H1 (cell line): ENCODE measurements around the gene ALG1. TPM values are rescaled to one million over a fixed set of nuclear protein-coding genes. Genes with fewer than 3 reads are reported as not detected.
A peak's percentile ranks its signal among the peaks of the same experiment; 100 is the strongest.

ENCODE experiments used
- CTCF ChIA-PET: fragments of 300-600 bp; sonication (Branson Sonifier 250); formaldehyde crosslinking; loops from one replicate; lab custom pipeline; 2021; ENCODE audit not compliant: partially characterized antibody; lab: Charles Lee
- POLR2A ChIA-PET: fragments of 300-600 bp; sonication (Branson Sonifier 250); formaldehyde crosslinking; loops from one replicate; lab custom pipeline; 2021; ENCODE audit warnings: inconsistent platforms; ENCODE audit not compliant: partially characterized antibody; lab: Charles Lee
- DNase-seq, 2 experiments: peaks; one replicate each; pipeline versions ENCODE4 v3.0.0 to v3.0.0-alpha.2; 2010 to 2022; ENCODE audit warnings: low spot score in 2 of 2, low read depth in 1 of 2, mixed read lengths in 1 of 2
- FAIRE-seq: peaks from 2 replicates; lab custom pipeline; 2011; peaks lifted over from hg19 to GRCh38; lab: Jason Lieb, UNC
- H2AFZ ChIP-seq: 2 replicates; pipeline ENCODE4 v1.8.1; 2012; ENCODE audit warnings: low read length, inconsistent platforms
- H2AK5ac ChIP-seq: 2 replicates; pipeline ENCODE4 v1.6.1; 2013; ENCODE audit warnings: low read depth, low read length
- H2BK120ac ChIP-seq: replicated peaks from 2 replicates; pipeline ENCODE3; 2013; ENCODE audit warnings: low read depth, low read length, inconsistent platforms
- H2BK12ac ChIP-seq: 2 replicates; pipeline ENCODE4 v1.6.1; 2013; ENCODE audit warnings: low read depth, low read length
- H2BK15ac ChIP-seq: 2 replicates; pipeline ENCODE4 v1.6.1; 2013; ENCODE audit warnings: low read length
- H2BK20ac ChIP-seq: 2 replicates; pipeline ENCODE4 v1.6.1; 2013; ENCODE audit warnings: low read length
- H2BK5ac ChIP-seq: 2 replicates; pipeline ENCODE4 v1.6.1; 2013; ENCODE audit warnings: low read depth, low read length
- H3K14ac ChIP-seq: 2 replicates; pipeline ENCODE4 v1.6.1; 2013; ENCODE audit warnings: inconsistent platforms; ENCODE audit not compliant: insufficient read length
- H3K18ac ChIP-seq: 2 replicates; pipeline ENCODE4 v1.6.1; 2013; ENCODE audit warnings: low read length; ENCODE audit errors: extremely low read depth
- H3K23ac ChIP-seq: 2 replicates; pipeline ENCODE4 v1.6.1; 2013; ENCODE audit warnings: inconsistent platforms; ENCODE audit not compliant: insufficient read length
- H3K23me2 ChIP-seq: 2 replicates; pipeline ENCODE4 v1.6.1; 2013; ENCODE audit warnings: low read depth, low read length
- H3K27ac ChIP-seq: 2 replicates; pipeline ENCODE4 v1.6.1; 2011; ENCODE audit warnings: low read depth, low read length, inconsistent platforms
- H3K27me3 ChIP-seq, 4 experiments: replicated peaks in 1 of 4; 1 replicate in 1 of 4; 2 replicates in 3 of 4; pipeline versions ENCODE4 v1.6.1 to v1.8.1; 2011 to 2013; ENCODE audit warnings: low read length in 3 of 4, mild to moderate bottlenecking in 3 of 4, inconsistent platforms in 2 of 4, mixed read lengths in 2 of 4, moderate library complexity in 1 of 4; ENCODE audit not compliant: control insufficient read depth in 3 of 4, insufficient read depth in 3 of 4; ENCODE audit errors: extremely low read depth in 1 of 4
- H3K36me3 ChIP-seq, 4 experiments: 2 replicates each; pipeline versions ENCODE4 v1.6.1 to v1.8.1; 2011 to 2013; ENCODE audit warnings: mild to moderate bottlenecking in 4 of 4, low read length in 3 of 4, moderate library complexity in 2 of 4, control low read depth in 1 of 4, inconsistent platforms in 1 of 4; ENCODE audit not compliant: insufficient read depth in 4 of 4, control insufficient read depth in 2 of 4
- H3K4ac ChIP-seq: replicated peaks from 2 replicates; pipeline ENCODE3; 2013; ENCODE audit warnings: low read length, low read depth, mixed read lengths, inconsistent platforms; ENCODE audit not compliant: insufficient read length
- H3K4me1 ChIP-seq, 4 experiments: replicated peaks in 1 of 4; 1 replicate in 1 of 4; 2 replicates in 3 of 4; pipeline versions ENCODE4 v1.6.1 to v1.8.1; 2011 to 2013; ENCODE audit warnings: low read length in 3 of 4, inconsistent platforms in 2 of 4, mixed read lengths in 1 of 4; ENCODE audit not compliant: insufficient read depth in 4 of 4, control insufficient read depth in 3 of 4
- H3K4me2 ChIP-seq, 2 experiments: 2 replicates each; pipeline versions ENCODE4 v1.6.1 to v1.8.1; 2011 to 2013; ENCODE audit warnings: low read depth in 2 of 2, low read length in 2 of 2, control low read depth in 1 of 2, inconsistent platforms in 1 of 2, mild to moderate bottlenecking in 1 of 2; ENCODE audit not compliant: insufficient read depth in 1 of 2
- H3K4me3 ChIP-seq, 4 experiments: fragments of 200-600, 300-600 bp in 1 of 4; sonication (generic), shearing (Covaris generic), sonication (Bioruptor Twin) in 1 of 4; 2 replicates each; pipeline versions ENCODE4 v1.5.1 to v1.8.1; 2011 to 2016; ENCODE audit warnings: low read length in 4 of 4, low read depth in 3 of 4, control low read depth in 2 of 4, inconsistent platforms in 2 of 4, mild to moderate bottlenecking in 2 of 4, mixed read lengths in 1 of 4, moderate library complexity in 1 of 4; ENCODE audit not compliant: insufficient read depth in 2 of 4; ENCODE audit errors: extremely low read depth in 1 of 4
- H3K56ac ChIP-seq: replicated peaks from 2 replicates; pipeline ENCODE3; 2013; ENCODE audit warnings: low read depth, mild to moderate bottlenecking, mixed read lengths, low read length, inconsistent platforms; ENCODE audit not compliant: insufficient read length
- H3K79me1 ChIP-seq: 2 replicates; pipeline ENCODE4 v1.6.1; 2013; ENCODE audit warnings: low read depth, low read length, control low read depth
- H3K79me2 ChIP-seq, 2 experiments: 2 replicates each; pipeline versions ENCODE4 v1.6.1 to v1.8.1; 2012 to 2013; ENCODE audit warnings: low read length in 2 of 2, mild to moderate bottlenecking in 2 of 2, inconsistent platforms in 1 of 2; ENCODE audit not compliant: insufficient read depth in 2 of 2, control insufficient read depth in 1 of 2
- H3K9ac ChIP-seq, 4 experiments: replicated peaks in 1 of 4; 1 replicate in 1 of 4; 2 replicates in 3 of 4; pipeline versions ENCODE4 v1.6.1 to v1.8.1; 2011 to 2013; ENCODE audit warnings: low read depth in 3 of 4, low read length in 3 of 4, control low read depth in 2 of 4, mild to moderate bottlenecking in 2 of 4, moderate library complexity in 2 of 4, inconsistent platforms in 1 of 4; ENCODE audit errors: extremely low read depth in 1 of 4
- H3K9me3 ChIP-seq, 2 experiments: 2 replicates each; pipeline versions ENCODE4 v1.6.1 to v1.8.1; 2012 to 2013; ENCODE audit warnings: mild to moderate bottlenecking in 2 of 2, moderate library complexity in 2 of 2, control low read depth in 1 of 2, inconsistent platforms in 1 of 2, low read depth in 1 of 2, low read length in 1 of 2, mixed read lengths in 1 of 2; ENCODE audit not compliant: insufficient read depth in 2 of 2
- H4K20me1 ChIP-seq, 2 experiments: replicated peaks in 1 of 2; 2 replicates each; pipeline versions ENCODE3 to v1.8.1; 2011 to 2013; ENCODE audit warnings: inconsistent platforms in 2 of 2, low read length in 2 of 2, mild to moderate bottlenecking in 1 of 2; ENCODE audit not compliant: insufficient read depth in 2 of 2, control insufficient read depth in 1 of 2
- H4K5ac ChIP-seq: 2 replicates; pipeline ENCODE4 v1.6.1; 2013; ENCODE audit warnings: low read length, low read depth, mixed read lengths, inconsistent platforms; ENCODE audit not compliant: insufficient read length
- H4K8ac ChIP-seq: 2 replicates; pipeline ENCODE4 v1.8.0; 2013; ENCODE audit warnings: mild to moderate bottlenecking, moderate library complexity, low read length, inconsistent platforms; ENCODE audit not compliant: insufficient read depth; ENCODE audit errors: extremely low read depth
- H4K91ac ChIP-seq: replicated peaks from 2 replicates; pipeline ENCODE3; 2013; ENCODE audit warnings: low read length, mixed read lengths, inconsistent platforms; ENCODE audit not compliant: insufficient read length
- RAD21 ChIP-seq, 2 experiments: IDR thresholded peaks in 1 of 2; conservative IDR thresholded peaks in 1 of 2; 2 replicates each; pipeline ENCODE4 v1.6.1; 2011; ENCODE audit warnings: low read depth in 2 of 2, low read length in 2 of 2, improper control_type of control experiment in 1 of 2, inconsistent platforms in 1 of 2, mild to moderate bottlenecking in 1 of 2, moderate library complexity in 1 of 2
- SAP30 ChIP-seq: fragments of 300-600 bp; sonication (generic); IDR thresholded peaks from 2 replicates; pipeline ENCODE4 v1.7.1; 2012; ENCODE audit warnings: low read length, moderate library complexity, mild to moderate bottlenecking, inconsistent platforms; ENCODE audit not compliant: insufficient read depth, insufficient replicate concordance
- WGBS, 2 experiments: shearing (Covaris generic) in 1 of 2; methylation state at CpG; one replicate each; pipeline versions ENCODE4 v1.1.6 to v1.1.7; 2013 to 2015; ENCODE audit warnings: low lambda C conversion rate in 2 of 2, mixed read lengths in 2 of 2, inconsistent platforms in 1 of 2, low coverage in 1 of 2, missing lambda C conversion rate in 1 of 2; ENCODE audit not compliant: insufficient replicate concordance in 2 of 2, insufficient coverage in 1 of 2, insufficient read length in 1 of 2; ENCODE audit errors: extremely low coverage in 1 of 2, missing lambda C conversion rate in 1 of 2; 5-methylcytosine and 5-hydroxymethylcytosine counted together
- polyA plus RNA-seq, 7 experiments: library from polyadenylated mRNA; depleted of rRNA in 3 of 7; stranded (reverse) in 5 of 7; unstranded in 2 of 7; fragments of >200 nt in 5 of 7; fragments of 200-250 nt in 2 of 7; gene quantifications; 1 replicate in 5 of 7; 2 replicates in 1 of 7; 4 replicates in 1 of 7; pipeline versions ENCODE4 v1.2.1 to v1.2.3, GENCODE V29; 2011 to 2013; ENCODE audit warnings: missing spikeins in 2 of 7, mixed read lengths in 2 of 7
- total RNA-seq: library from RNA; stranded (reverse); fragmentation: NEBNext Ultra II Directional; extraction: Animal tissue kit (Norgen Biotek cat#: 25700); gene quantifications from 2 replicates; pipeline ENCODE4 v1.2.1, GENCODE V29; 2021

Gene ALG1
- total and polyA plus RNA-seq, 2 of the 8 experiments (the other 6 are each of a cell fraction or from before 2014, with no cell fraction given), result 34.8 to 46.5 TPM

- H3K14ac ChIP-seq, result no peak overlapping the region
- CTCF ChIA-PET, result interaction anchor here (0.6 to 3.7 kb wide), 27 partner anchors 9 to 443 kb away, joined by 3 to 30 read pairs (median 4); partner anchors contain the start of genes NAGPA and SEC14L5
- no peak for DNase-seq
Observed at GRCh38 chr16:5024632-5025031, 47.0 kb upstream of the ALG1 start.

More at GRCh38 chr16:5024632-5025031, 47.0 kb upstream of the ALG1 start:
- no peak for FAIRE-seq
- Histone ChIP-seq H3K79me2 (no peaks in the 10 kb centered on the region), H3K18ac (no peak overlapping the region), H3K9me3 (no peaks in the 10 kb centered on the region), H2BK120ac (no peak overlapping the region), H3K4ac (no peak overlapping the region), H2BK12ac (no peak overlapping the region), H3K23ac (no peak overlapping the region), H3K27me3 (no peaks in the 10 kb centered on the region), H3K23me2 (no peaks in the 10 kb centered on the region), H4K20me1 (no peaks in the 10 kb centered on the region), H3K56ac (no peak overlapping the region), H2BK15ac (0 out of 2 replicates have a peak overlapping the region, but pooled peaks have one; percentile 29), H2AK5ac (no peak overlapping the region), H3K4me3 (no peak overlapping the region), H4K8ac (peak overlapping the region; percentile 22; the same call in 1 of the 2 replicates), H4K5ac (no peak overlapping the region), H3K79me1 (no peaks in the 10 kb centered on the region), H3K9ac (no peak overlapping the region), H3K27ac (no peak overlapping the region), H2BK5ac (no peak overlapping the region), H3K4me1 (peaks cover 0 to 4% (median 1%) of the 10 kb centered on the region in 4 experiments; a peak in 3 of 7 replicates), H4K91ac (no peak overlapping the region), H3K4me2 (no peak overlapping the region), H2AFZ (no peak overlapping the region), H3K36me3 (no peaks in the 10 kb centered on the region), H2BK20ac (no peak overlapping the region)
- POLR2A ChIA-PET, result interaction anchor here (0.6 to 2.2 kb wide), 6 partner anchors 9 to 735 kb away, joined by 3 to 8 read pairs (median 4); partner anchors contain the start of genes NAGPA and SEC14L5
- no peak for TF ChIP-seq SAP30
- peak; percentile 30 to 33 for TF ChIP-seq RAD21 (IDR thresholded peaks at IDR 0.05 in 1 of 2, conservative IDR thresholded peaks at IDR 0.05 in 1 of 2; ENCODE audit: low read depth in 2 of 2, low read length in 2 of 2)
- WGBS, 2 experiments, result 91% methylated on average over 4 of the region's 4 CpGs; no CpG with 5 or more reads in 1 of the 2 experiments
